ENCODE data around the gene MYOF. TPM values are rescaled to one million over a fixed set of nuclear protein-coding genes. Genes with fewer than 3 reads are reported as not detected.

MYOF gene
- total RNA-seq, 1 donor from 2014 or later, result 21.0 TPM

Other genes with a start within 250 kb of the MYOF start
- gene CEP55, start 14.3 kb upstream of the MYOF start, total RNA-seq, result 0.40 TPM
- 0.07 TPM for gene FFAR4, start 84.3 kb upstream of the MYOF start, total RNA-seq
- gene RBP4, start 118.9 kb upstream of the MYOF start, total RNA-seq, result 4.2 TPM
- not detected for gene PDE6C, start 130.2 kb upstream of the MYOF start, total RNA-seq
- gene FRA10AC1, start 220.3 kb upstream of the MYOF start, total RNA-seq, result 15.5 TPM

All from left ventricle myocardium superior (tissue), 1 donor.